IPS DF 19.7 (cell line): ENCODE results near the gene HLF.

ENCODE experiments used
- DNase-seq: peaks from one replicate; pipeline ENCODE4 v3.0.0-alpha.2; 2013; ENCODE audit warnings: low read depth, low spot score

The HLF gene

GRCh38 chr17:55254375-55254774 is 10.4 kb upstream of the HLF start:
- no peak for DNase-seq

DNA sequence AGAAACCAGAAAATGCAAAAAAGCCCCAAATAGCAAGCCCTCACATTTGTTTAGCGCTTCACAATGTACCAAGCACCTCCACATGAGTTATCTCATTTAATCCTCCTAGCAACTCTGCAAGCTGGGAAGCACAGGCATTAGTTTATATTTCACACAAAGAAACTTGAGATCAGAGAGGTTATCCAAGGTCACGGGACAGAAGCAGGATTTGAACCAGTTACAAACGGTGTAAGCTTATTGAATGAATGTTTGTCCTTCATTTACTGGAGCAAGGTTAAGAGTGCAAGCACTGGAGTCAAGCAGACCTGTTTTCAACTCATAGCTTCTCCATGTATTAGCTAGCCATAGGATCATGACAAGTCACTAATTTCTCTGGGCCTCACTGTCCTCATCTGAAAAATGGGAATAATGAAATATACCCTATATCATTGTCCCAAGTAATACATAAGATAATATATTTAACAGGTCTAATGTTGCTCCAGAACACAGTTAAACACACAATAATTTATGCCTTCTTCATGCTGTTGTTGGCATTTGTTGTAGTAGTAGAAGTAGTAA is 6.1 kb upstream of the HLF start:
- DNase-seq = no peak

- DNase-seq = no peak
These were observed 5.1 kb upstream of the HLF start for GRCh38 chr17:55259684-55260111.

- DNase-seq = no peak
These were observed 3.4 kb upstream of the HLF start for GRCh38 chr17:55261311-55261710.

GRCh38 chr17:55263569-55264277 is 1.0 kb upstream of the HLF start:
- no peak for DNase-seq

GRCh38 chr17:55264278-55264644 is 499 bp upstream of the HLF start:
- no peak for DNase-seq

DNA sequence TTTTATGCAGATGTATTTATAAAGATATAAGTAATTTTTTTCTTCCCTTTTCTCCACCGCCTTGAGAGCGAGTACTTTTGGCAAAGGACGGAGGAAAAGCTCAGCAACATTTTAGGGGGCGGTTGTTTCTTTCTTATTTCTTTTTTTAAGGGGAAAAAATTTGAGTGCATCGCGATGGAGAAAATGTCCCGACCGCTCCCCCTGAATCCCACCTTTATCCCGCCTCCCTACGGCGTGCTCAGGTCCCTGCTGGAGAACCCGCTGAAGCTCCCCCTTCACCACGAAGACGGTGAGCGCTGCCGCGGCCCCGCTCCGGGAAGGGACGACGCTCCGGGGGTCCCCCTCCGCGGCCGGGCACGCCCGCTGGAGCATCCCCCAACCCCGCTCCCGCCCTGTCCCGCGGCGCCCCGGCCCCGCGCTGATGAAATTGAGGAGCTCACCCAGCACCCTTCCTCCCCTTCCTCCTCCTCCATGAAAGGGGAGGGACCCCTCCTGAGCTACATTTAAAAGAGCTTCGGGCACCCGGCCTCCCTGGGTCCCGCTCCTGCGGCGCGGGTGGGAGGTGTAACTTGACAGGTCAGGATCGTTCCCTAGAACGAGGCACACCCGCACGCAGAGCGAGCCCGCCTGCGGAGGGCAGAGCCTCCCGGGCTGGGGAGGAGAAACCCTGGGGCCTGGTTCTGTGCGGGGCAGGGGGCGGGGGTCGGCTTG is 706 bp downstream of the HLF start:
- no peak for DNase-seq

DNA sequence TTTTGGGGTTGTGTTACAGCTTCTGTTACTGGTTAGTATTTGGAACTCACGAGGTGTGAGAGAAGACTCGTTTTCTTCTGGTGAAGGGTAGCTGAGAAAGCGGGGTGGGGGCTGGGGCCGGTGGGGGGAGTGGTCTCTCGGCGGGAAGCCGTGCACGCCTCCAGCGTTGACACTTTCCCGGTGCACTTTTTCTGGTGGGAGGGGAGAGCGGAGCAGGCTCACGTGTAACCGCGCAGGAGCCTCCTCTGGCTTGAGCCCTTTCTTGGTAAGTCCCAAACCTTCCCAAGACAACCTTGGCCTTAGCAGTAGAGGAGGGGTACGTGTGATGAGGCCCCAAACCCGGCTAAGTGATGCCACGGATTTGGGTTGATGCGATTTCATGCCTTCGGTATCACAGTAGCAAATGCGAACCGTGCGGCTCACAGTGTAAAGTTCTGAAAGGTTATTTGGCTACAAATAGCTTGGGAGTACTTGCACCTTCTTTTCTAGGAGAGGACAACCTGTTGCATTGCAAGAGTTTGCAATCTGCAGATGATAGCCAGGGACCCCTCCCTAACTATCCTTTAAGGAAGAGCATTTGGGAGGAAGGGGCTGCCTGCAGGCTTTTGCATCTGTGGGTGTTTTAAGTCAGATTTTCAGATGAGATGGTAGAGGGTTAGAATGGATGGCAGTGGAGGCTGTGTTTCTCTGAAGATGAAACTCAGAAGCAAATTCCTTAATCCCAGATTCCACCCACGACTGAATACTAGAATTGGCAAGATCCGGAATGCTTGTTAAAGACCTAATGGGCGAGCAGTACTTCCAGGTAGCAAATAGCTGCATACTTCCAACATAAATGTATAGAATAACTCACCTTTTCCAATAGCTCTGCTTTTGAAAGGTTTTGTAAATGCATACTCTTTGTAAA is 1.5 kb downstream of the HLF start:
- peak; percentile 7 for DNase-seq

GRCh38 chr17:55266958-55267688 is 2.4 kb downstream of the HLF start:
- DNase-seq = no peak

- DNase-seq = no peak
These were observed 3.3 kb downstream of the HLF start for GRCh38 chr17:55267777-55268648.

DNA sequence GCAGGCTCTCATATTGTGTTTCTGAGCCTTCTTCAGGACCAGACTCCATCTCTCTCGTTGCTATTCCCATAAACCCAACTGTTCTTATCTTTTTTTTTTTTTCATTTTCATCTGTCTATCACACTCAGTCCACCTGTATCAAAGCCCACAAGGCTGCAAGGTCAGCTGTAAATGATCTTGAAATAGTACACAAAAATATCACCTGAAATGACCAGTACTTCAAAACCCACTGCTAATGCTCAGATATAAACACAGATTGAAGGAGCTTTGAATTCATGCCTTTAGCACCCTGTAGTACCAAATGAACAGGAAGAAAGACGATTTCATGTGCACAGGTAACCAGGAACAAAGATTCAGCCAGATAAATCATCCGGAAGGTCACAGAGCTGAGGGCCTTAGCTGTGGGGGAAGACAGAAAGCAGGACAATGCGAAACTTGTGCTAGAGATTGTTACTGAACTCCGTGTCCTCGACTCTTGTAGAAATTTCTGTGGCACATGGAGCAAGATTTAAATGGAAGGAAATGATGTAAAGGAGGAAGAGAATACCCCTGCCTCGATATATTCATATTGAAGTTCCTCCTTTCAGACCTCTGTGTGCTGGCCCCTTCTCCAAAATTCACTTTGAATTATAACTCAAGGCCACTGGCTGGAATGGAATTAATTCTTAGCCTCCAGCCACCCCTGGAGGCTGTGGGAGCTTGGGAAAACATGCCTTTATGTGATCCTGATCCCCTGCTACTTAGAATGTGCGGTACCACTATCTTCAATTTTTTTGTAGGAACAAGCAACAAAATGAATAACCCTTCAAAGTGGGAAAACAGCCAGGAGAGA is 4.1 kb downstream of the HLF start:
- no peak for DNase-seq

GRCh38 chr17:55269894-55270293 is 5.1 kb downstream of the HLF start:
- no peak for DNase-seq

DNA sequence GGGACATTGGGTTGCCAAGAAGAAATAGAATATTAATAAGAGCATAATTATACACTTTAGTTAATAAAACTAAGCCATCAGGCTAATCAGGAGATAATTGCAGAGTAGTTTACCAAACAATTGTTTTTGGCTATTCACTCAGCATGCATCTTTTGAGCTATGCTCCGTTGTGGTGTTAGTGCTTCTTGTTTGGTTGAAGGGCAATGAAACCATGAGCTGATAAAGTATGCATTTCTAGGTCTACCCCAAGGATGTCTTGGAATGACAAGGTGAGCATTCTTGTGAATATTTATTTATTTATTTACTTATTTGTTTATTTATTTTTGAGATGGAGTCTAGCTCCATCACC is 6.4 kb downstream of the HLF start:
- no peak for DNase-seq

DNA sequence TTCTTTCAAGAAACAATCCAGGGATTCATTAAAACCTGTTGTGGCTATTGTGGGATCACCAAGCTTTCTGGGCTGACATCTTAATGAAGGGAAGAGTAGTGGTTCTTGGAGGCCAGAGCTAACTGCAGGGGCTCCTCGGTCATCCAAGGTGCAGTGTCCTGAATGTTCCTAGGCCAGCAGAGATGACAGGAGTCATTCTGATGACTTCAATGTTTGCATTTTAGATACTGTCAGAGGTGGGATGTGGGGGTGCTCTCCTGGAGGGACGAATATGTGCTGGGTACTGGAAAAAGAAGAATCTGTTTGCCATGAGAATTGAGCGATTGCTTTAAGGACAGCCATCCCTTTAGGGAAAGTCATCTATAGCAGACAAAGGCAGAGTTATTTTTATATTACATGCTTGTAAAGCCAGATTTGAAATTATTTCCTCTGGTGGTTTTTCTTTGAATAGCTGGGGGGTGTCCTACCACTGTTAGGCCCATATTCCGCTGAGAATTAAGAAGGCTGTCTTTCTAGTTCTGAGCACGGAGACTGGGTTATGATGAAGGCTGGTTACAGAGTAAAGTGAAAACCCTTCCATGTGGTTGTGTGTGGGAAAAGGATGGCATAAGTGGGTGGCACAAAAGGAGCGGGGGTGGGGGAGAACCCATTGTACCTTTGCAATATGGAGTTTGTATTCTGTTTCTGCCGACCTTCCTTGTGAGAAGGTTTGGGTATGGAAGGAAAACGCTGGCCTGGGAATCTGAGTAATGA is 7.4 kb downstream of the HLF start:
- no peak for DNase-seq

DNA sequence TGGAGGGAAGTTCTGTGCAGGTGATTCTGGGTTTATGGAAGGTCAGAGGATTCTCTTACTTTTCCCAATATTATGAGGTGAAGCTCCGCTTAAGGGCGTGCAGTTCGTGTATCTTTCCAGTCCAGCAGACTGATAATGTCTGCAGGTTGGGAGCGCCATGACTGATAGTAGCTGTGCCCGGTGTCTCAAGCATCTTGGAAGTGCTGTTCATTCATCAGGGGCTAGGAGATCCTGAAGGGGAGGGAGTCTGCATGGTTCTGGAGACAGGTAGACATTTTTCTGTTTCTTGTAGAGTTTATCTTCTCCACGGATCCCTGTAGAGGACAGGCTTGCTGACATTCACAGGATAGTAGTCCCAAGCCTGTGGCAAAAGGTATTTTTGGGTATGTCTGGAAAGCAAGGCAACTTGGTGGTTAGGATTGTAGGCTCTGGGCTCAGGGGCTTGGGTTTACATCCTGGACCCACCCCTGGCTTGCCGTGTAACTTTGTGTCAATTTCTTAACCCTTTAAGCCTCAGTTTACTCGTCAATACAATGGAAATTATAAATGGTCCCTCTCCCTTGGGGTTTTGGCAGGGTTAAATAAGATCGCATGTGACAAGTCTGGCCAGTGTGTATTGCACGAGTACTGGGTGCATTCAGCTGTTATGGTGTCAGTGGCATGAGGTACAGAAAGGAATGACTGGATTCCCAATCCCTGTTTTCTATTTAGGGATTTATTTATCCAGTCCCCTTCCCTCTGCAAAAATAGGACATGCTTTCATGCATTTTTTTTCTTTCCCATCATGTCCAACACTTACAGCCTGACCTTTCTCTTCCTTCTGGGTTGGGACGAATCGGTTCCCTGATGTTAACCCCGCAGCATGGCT is 8.2 kb downstream of the HLF start:
- DNase-seq = no peak

DNA sequence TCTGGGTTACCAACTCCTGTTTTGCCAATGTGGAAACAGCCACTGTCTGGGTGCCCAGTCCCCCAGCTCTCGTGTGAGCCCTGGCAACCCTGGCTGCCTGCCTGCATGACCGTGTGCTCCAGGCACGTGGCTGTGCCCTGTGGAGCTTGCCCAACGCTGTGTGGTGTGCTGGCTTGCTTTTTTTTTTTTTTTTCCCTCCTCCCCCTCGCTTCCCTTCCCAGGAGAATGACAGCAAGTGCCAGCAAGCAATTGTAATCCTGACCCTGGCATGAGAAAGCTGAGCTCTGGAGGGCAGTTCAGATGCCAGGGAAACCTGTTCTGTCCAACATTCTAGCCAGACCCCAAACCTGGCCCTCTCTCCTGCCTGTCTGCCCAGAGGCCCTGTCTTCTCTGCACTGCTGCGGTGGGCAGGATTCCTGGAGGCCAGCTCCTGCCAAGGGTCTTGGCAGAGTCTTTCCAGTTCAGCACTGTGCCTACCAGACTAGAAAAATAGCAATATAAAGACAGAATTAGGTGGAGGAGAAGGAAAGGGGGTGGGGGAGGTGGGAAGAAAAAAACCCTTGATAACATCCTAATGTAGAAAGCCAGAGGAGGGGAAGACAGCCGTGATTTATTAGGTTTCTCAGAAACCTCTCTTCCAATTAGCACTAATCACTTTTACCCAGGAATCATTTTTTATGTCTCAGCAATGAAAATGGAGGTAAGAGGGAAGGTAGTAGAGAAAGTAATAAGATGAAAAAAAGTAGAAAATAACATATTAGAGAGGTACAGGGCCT is 9.0 kb downstream of the HLF start:
- DNase-seq = no peak
